GM21529 (cell line): Measurements from ENCODE around the gene TRPC6.
A peak's percentile ranks its signal among the peaks of the same experiment; 100 is the strongest.
"Not testable (repeated sequence)": the region's sequence is repeated elsewhere in the genome, so short reads cannot be mapped to it uniquely, and the experiment has no call there.

Source experiments
- ATAC-seq: cut with Tn5 transposase; IDR thresholded peaks from one replicate; pipeline ENCODE4 v1.9.1; 2021; ENCODE audit not compliant: unreplicated experiment

Gene TRPC6

DNA sequence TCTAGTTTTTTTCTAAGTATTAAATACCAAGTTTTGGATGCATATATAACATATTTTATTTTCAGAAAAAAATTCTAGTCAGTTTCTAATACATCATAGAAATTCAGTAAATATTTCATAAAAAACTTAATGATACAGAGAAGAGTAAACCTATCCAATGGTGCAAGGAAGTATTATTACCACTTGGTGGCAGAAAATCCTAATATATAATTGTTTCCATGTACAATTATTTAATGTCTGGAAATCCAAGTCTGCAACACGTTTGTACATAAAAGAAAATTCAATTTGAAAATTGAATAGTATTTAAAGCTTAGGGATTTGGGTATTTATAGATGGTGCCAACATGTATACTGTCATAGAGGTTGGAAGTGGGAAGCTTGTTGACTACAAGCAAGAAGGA is 127.0 kb downstream of the TRPC6 start:
- ATAC-seq = no peak

DNA sequence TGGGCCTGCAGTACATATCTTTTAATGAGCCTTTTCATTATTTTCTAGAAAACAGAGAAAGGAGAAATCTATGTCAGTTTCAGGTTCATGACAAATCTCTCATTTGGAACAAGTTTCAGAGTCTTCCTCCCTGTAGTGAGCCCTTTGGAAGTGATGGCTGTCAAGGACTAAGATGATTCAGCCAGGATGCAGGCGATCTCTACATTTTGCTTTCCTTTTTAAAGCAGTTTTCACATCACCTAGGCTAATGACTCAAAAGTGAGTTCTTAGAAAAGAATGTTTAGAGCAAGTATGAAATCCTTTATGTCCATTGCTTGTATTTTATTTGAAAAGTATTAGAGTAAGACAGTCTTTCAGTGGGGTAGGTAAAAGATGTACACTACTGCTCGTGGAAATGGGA is 130.1 kb downstream of the TRPC6 start:
- no peak for ATAC-seq

DNA sequence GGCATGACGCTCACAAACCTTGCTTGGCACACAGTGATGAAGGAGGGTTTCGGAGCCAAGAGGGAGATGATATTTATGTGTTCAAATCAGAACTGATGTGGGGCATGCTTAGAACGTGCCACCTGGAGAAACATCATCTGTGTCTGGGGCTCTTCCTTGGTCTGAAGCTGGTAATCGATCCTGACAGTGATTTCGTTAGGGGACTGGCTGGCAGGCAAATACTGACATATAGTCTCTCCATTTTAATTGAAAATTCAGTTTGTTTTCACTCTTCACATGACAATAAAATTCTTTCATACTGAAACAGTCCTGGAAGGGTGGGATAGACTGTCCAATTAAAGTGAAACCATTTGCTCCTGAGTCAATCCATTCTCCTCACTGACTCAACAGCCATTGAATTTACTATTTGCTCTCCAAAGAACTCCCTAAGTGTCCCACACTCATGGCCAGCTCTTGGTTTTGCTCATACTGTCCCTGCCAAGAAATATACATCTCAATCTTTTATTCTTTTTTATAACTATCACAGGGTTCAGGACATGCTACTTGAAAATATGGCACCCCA is 134.8 kb downstream of the TRPC6 start:
- ATAC-seq = no peak

DNA sequence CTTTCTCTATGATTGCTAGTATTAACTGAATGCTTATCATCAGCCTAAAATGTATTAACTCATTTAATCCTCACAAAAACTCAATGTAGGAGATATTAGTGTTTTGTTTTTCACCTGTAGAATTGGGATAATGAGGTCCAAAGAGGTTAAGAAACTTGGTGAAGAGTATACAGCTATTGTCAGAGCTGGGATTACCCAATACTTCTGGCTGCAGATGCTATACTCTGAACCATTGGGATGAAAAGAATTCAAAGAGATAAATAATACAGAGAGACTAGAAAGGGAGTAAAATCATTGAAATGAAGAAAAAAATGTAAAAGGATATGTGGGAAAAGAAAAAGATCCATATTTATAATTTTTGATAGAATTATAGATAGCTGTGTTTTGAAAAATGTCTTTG is 137.1 kb downstream of the TRPC6 start:
- no peak for ATAC-seq

DNA sequence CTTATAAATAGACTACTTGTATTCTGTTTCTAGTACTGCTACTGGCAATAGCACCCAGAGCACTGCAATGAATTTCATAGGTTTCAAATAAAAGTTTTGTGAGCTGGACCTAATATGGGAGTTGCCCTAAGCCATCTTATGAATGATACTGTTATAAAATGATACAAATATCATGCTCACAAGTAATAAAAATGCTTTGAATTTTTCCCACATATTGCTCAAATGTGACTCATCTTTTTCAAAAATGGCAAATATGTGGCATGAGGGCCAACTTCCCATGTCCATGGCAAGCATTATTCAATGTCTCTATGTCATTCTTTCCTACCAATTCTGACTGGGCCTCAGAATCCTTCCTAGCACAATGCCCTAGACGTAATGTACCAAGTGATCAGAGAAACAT is 137.6 kb downstream of the TRPC6 start:
- no peak for ATAC-seq

DNA sequence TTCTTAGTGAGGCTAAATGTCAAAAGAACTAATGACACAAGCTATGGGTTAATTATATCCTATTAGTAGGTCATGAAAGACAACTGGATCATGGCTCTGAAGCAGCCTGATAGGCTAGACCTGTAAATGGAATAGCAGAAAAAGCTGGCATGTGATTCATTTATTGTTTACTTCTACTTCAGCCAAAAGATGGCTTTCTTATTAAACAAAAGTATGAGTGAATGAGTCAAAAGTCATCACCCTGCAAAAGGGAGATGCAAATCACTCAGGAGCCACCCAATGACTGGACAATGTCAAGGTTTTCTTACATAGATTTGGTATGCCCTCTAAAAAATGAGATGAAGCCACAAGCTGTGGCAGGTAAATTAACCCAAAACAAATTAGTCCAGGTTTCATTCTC is 138.0 kb downstream of the TRPC6 start:
- ATAC-seq = no peak

DNA sequence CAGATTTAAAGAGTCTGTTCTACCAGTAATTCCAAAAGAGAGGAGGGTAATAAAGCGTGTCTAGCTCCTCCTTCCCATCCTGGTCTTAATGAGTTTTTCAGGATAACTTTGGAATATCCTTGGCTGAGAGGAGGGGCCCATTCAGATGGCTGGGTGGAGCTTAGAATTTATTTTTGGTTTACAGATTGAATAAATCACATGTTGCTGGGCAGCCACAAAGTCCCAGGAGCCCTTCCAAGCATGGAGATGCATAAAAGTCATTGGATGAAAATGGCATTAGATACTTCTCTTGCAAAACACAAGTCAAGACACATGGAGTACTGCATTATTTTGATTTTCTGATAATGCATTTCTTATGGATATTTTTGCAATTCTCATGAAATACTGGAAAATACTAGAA is 139.0 kb downstream of the TRPC6 start:
- ATAC-seq = no peak

DNA sequence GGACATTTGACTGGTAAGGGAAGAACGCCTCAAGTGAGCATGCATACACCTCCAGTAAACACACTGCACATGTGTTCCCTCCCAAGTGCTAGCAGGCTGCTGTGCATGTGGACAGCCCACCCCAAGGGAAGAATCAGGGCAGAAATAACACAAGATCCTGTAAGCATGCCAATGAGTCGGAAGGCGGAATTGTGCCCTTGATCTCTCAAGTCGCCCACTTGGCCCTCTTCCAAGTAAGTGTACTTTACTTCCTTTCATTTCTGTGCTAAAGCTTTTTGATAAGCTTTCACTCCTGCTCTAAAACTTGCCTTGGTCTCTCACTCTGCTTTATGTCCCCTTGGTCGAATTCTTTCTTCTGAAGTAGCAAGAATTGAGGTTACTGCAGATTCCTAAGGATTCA is 139.6 kb downstream of the TRPC6 start:
- no peak for ATAC-seq

DNA sequence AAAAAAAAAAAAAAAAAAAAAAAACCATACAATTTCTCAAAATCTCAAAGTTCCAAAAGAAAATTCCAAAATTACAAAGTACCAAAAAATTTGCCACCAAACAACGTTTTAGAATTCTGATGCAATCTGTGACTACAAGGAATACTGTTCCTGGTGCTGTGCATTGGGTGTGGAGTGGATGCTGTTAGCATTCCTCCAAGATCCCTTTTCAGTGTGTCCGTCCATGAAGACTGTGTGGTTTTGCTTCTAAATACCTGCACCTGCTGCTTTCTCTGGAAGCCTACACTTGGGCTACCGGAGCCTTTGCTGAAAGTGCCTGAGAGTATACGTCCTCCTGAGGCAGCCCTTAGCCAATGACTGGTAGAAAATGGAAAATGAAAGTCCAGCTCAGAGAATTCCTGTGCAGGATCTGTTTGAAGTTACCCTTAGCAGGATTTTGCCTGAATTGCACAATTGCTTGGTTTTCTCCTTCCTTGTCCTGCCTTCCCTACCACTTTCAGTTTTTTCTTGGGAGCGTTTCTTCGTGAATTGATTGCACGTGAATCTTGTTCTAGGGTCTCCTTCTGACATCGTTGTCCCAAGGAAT is 140.8 kb downstream of the TRPC6 start:
- ATAC-seq = no peak

DNA sequence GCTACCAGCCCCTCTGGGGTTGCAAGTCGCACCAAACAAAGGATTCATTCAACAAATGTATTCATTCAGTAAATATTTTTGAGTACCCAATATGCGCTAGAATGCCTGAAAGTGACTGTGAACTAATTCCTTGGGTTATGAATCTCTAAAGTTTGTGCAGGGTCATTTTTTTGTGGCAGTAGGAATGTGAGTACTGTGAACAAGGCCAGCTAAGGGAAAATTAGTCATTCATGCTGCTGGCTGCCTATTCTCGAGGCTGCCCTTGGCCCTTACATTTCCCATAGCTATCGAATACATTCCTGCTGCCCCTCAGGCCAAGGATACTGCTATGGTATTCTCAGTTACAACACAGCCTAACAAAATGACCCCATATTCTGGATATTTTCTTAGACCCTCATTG is 141.6 kb downstream of the TRPC6 start:
- ATAC-seq = no peak

DNA sequence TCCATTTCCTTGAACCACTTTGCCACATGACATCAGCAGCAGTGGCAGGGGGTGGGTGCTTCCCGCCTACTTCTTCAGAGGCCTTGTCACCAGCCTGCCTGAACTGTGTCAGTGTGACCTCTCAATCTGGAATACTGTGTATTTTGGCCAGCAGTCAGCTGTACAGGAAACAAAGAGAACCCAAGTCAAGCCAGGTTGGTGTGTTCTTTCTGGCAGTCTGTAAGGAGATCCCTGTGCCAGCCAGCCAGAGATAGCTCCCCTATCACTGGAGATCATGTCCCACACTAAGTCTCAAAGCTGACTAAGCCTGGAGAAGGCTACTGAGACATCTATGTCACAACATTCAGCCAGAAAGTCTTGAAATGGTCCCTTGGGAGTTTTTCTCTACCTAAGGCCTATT is 142.1 kb downstream of the TRPC6 start:
- ATAC-seq = no peak

DNA sequence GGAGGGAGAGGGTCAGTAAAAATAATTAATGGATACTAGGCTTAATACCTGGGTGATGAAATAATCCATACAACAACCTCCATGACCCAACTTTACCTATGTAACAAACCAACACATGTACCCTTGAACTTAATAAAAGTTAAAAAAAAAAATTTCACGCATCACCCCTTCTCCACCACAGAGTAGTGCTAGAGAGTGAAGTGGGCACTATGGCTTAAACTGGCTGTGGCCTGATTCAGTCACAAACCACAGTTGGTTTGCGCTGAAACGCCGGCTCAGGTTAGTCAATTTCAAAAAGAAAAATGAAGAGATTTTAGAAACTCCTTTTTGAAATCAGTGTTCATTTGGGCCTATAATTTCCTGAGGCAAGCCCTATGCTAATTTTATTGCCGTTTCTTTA is 144.3 kb downstream of the TRPC6 start:
- no peak for ATAC-seq

DNA sequence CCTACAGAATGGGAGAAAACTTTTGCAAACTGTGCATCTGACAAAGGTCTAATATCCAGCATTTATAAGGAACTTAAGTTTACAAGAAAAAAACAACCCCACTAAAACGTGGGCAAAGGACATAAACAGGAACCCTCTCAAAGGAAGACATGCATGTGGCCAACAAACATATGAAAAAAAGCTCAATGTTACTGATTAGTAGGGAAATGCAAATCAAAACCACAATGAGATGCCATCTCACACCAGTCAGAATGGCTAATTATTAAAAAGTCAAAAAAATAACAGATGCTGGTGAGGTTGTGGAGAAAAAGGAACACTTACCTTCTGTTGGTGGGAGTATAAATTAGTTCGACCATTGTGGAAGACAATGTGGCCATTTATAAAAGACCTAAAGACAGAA is 145.1 kb downstream of the TRPC6 start:
- ATAC-seq = not testable (repeated sequence)

DNA sequence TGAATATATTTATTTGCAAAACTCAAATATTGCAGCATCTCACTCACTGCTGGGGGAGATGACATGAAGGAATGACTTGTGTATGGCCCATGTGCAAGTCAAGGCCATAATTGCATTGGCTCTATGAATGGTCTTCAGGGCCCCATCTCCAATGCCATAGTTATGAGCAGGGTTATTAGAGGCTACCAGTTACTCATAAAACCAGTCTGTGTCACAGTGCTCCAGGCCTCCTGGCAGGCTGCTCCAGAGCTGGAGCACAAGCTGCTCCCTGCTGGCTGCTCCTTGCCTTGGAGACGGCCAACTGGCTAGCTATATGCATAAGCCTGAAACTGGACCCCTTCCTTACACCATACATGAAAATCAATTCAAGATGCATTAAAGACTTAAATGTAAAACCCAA is 145.7 kb downstream of the TRPC6 start:
- no peak for ATAC-seq

DNA sequence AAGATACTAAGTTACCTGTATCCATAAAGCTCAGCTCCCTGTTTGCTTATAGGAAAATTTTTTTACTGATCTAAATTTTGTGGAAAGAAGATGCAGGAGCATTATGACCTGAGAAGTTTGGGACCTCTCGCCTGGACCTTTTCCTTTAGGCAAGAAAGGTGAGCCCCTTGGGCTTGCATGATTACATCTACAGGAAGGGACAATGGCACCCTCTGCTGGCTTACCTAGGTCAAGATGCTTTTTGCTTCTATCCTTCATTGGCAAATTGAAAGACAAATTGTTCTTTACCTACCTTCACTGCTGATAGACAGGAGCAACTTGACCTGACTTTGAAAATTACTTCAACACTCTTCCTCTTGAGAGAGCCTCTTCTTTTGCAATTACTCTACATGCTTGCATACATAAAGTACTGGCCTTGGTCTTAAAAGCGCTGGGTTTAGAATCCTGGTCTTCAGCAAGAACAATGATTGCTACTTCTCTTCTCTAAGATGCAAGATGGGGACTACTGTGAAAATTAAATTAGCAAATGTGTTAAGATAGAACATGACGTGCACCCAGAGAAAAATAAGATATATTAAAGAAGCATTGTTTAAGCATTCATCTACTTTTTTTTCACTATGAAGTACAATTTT is 147.2 kb downstream of the TRPC6 start:
- ATAC-seq = no peak

DNA sequence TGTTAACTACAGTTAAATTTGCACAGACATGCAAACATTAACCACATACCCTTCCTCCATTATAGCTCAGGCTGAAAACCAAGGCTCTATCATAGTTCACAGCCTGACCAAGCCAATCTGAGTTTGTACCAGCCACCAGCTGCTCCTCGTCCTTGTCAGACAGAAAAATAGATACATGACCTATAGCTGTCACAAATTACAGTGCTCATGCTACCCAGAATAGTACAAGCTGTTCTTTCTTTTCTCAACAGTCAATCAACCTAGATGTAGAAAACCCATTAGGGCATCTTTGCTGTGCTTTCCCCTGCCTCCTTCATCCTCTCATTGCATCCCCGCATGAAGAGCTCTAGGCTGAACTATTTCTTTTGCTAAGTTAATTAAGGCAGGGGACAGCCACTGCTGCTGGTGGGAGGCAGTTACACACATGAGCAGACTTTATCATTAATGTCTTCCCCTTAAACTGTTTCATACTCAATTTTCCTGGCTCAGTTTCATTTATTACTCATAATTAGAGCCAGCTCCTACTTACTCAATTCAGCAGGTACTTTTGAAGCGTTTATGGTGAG is 148.3 kb downstream of the TRPC6 start:
- ATAC-seq = no peak

DNA sequence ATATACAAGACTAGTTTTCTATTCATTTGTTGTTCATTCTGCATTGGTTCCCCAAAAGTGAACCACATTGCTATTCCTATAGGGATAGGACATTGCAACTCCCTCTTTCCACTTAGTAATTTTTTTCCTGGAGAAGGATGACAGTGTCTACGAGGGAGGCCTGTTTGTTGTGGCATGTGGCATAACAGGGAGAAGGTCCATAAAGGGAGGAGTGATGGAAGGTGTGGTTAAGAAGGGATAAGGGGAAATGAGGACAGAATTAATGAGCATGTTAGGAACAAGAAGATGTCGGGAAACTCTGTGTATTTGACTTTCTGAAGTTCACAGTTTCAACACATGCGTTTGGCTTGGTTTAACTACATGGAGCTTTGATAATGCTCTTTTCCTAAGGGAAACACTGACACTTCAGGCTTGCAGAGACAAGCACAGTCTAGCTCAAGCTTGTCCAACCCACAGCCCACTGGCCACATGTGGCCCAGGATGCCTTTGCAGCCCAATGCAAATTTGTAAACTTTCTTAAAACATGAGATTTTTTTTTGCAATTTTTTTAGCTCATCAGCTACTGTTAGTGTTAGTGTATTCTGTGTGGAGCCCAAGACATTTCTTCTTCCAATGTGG is 149.7 kb downstream of the TRPC6 start:
- no peak for ATAC-seq

DNA sequence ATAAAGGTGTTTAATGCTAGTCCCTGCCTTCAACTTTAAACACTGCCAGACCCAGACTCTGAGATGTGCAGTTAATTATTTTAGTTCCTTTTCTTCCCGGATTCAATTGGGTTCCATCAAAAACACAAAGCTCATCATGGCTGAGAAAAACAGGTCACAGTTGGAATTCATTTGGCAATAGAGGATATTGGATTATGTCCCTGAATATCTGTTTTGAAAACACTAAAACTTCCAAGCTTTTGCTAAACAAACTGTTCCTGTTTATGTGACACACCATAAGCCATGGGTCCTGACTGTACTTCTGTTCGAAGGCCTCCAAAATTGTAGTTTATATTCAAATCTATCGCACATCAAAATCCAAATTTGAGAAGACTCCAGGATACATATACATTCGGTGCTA is 150.7 kb downstream of the TRPC6 start:
- ATAC-seq = no peak

DNA sequence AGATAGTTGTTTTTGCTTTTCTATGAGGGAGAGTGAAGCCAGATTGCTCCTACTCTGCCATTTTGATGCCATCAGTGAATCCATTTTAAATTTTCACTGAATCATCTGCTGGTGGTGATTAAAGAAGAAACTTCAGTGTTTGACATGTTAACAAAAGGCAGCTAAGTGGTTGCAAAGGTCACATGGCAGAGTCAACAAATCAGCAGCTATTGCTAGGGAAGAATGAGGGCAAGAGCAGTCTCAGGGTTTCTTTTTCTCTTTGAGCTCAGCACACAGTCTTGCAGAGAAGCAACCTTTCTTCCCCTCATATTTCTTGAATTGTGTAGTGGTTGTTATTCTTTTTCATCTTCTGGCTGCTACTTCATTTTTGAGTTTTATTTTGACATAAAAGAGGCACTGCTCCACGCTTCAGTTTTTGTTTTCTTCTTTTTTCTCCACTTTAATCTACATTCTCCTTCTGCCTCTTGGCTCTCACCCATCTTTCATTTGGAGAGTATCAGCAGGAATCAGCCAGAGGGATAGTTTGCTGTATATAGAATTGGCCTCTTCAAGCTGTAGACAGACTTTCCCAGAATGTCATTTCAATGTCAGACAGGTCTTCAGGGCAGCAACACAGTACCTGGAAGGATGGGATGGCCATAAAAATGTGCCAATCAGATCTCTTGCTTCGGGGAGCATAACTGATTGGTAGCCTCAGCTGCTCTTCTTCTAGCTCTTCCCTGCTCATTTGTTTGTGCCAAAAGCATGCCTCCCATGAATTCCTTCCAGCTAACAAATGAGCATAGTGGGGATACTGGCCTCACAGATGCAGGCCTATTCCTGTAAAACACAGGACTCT is 153.9 kb downstream of the TRPC6 start:
- ATAC-seq = no peak

DNA sequence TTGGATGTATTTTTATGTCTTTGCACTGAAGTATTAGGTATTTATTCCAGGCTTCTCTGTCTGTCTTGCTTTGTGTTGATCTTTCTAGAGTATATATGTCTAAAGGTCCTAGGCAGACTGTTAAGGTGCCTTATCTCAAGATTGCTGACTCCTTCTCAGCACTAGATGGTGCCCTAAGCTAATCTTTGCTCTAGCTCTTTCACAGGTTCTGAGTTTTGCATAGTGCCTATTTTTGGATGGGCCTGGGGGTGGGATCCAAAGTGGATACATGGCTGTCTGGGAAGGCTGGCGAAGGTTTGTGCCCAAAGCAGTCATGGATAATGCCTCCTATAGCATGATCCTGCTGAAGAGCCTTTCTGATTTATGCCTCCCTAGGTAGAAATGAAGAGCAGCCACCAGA is 154.9 kb downstream of the TRPC6 start:
- ATAC-seq = peak; percentile 62

DNA sequence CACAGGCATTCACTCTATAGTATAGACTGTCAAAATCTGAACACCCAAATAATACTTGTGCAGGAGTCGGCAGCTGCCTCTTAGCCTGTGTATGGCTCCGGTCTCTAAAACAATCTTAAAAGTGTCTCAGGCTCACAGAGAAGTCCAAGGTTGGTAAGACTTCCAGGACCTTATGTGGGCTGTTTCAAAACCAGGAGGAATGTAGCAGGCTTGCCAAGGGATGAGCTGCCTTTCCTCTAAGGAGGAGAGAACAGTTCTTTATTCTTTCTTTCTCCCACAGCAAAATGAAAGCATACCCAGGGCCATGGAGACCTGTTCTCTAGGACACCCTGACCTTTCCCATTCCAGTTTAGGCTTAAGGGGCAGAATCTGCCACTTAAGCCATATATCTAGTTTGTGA is 176.5 kb downstream of the TRPC6 start:
- no peak for ATAC-seq
